Osteoblast (primary cell): ENCODE data around the gene ELMO1. TPM values are rescaled to one million over a fixed set of nuclear protein-coding genes. Genes with fewer than 3 reads are reported as not detected.

Experiments used
- DNase-seq: peaks from one replicate; pipeline ENCODE4 v3.0.0; 2011; ENCODE audit warnings: low spot score, mixed read lengths; ENCODE audit not compliant: insufficient read length; ENCODE audit errors: missing footprints
- H2AFZ ChIP-seq: 2 replicates; pipeline ENCODE4 v1.6.0; 2011; ENCODE audit warnings: mild to moderate bottlenecking, low read length
- H3K27ac ChIP-seq: 2 replicates; pipeline ENCODE4 v1.5.1; 2011; ENCODE audit warnings: mild to moderate bottlenecking, low read depth, low read length, moderate library complexity
- H3K27me3 ChIP-seq: 2 replicates; pipeline ENCODE4 v1.6.0; 2012; ENCODE audit warnings: mild to moderate bottlenecking, control low read depth, inconsistent platforms, low read length, moderate library complexity; ENCODE audit not compliant: insufficient read depth
- H3K36me3 ChIP-seq: 2 replicates; pipeline ENCODE4 v1.5.1; 2011; ENCODE audit warnings: mild to moderate bottlenecking, low read length, control low read depth, moderate library complexity; ENCODE audit not compliant: insufficient read depth
- H3K4me1 ChIP-seq: 2 replicates; pipeline ENCODE4 v1.5.1; 2011; ENCODE audit warnings: mild to moderate bottlenecking, low read length, control low read depth, moderate library complexity; ENCODE audit not compliant: insufficient read depth
- H3K4me2 ChIP-seq: 2 replicates; pipeline ENCODE4 v1.6.0; 2011; ENCODE audit warnings: mild to moderate bottlenecking, low read length; ENCODE audit not compliant: insufficient read depth
- H3K4me3 ChIP-seq: fragments of 200-600 bp; sonication (generic); 3 replicates; pipeline ENCODE4 v1.5.1; 2012; ENCODE audit warnings: mild to moderate bottlenecking, low read length, inconsistent platforms; ENCODE audit not compliant: insufficient read depth
- H3K79me2 ChIP-seq: 2 replicates; pipeline ENCODE4 v1.6.0; 2012; ENCODE audit warnings: mild to moderate bottlenecking, low read length, control low read depth, inconsistent platforms; ENCODE audit not compliant: insufficient read depth
- H3K9me3 ChIP-seq: 2 replicates; pipeline ENCODE4 v1.5.1; 2011; ENCODE audit warnings: low read depth, low read length, control low read depth
- H4K20me1 ChIP-seq: 2 replicates; pipeline ENCODE4 v1.6.0; 2012; ENCODE audit warnings: mild to moderate bottlenecking, low read length, control low read depth; ENCODE audit not compliant: insufficient read depth
- total RNA-seq: library from RNA; depleted of rRNA; stranded (reverse); fragments of >200 nt; gene quantifications from 2 replicates; pipeline ENCODE4 v1.2.3, GENCODE V29; 2012
- TF ChIP-seq, protein P1 (sequence below): IDR thresholded peaks from 2 replicates; pipeline ENCODE4 v1.5.1; 2011; ENCODE audit warnings: mild to moderate bottlenecking, low read depth, low read length, moderate library complexity; ENCODE audit errors: extremely low read depth

ELMO1 gene
- total RNA-seq, 1 donor = 2.2 TPM

DNA sequence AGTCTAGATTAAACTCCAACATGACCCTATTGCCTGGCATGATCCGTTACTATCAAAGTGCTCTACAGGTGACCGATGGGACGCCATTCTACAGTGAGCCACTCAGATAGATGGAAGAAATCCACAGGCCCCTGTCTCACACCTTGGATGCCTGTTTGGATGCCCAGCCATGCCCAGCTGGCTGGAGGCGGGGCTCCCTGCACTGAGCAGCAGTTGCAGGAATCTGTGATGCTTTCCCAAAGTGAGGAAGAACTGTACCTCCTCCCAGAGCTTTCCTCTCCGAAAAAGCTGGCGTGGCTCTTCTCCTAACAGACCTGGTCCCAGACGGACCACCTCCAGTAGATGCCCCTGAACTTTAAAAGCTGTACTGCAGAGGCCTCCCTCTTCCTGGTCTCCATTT, 253.3 kb downstream of the ELMO1 start:
- no peak overlapping the region for H3K4me3 ChIP-seq
- no peaks in the 10 kb centered on the region for H3K79me2 ChIP-seq
- no peak overlapping the region for H3K27ac ChIP-seq
- TF ChIP-seq, protein P1, sequence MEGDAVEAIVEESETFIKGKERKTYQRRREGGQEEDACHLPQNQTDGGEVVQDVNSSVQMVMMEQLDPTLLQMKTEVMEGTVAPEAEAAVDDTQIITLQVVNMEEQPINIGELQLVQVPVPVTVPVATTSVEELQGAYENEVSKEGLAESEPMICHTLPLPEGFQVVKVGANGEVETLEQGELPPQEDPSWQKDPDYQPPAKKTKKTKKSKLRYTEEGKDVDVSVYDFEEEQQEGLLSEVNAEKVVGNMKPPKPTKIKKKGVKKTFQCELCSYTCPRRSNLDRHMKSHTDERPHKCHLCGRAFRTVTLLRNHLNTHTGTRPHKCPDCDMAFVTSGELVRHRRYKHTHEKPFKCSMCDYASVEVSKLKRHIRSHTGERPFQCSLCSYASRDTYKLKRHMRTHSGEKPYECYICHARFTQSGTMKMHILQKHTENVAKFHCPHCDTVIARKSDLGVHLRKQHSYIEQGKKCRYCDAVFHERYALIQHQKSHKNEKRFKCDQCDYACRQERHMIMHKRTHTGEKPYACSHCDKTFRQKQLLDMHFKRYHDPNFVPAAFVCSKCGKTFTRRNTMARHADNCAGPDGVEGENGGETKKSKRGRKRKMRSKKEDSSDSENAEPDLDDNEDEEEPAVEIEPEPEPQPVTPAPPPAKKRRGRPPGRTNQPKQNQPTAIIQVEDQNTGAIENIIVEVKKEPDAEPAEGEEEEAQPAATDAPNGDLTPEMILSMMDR = no peak
- H3K36me3 ChIP-seq = no peaks in the 10 kb centered on the region
- no peak overlapping the region for H3K4me2 ChIP-seq
- no peak overlapping the region for H2AFZ ChIP-seq
- H4K20me1 ChIP-seq = no peaks in the 10 kb centered on the region
- H3K27me3 ChIP-seq = no peaks in the 10 kb centered on the region
- no peaks in the 10 kb centered on the region for H3K4me1 ChIP-seq
- H3K9me3 ChIP-seq = no peaks in the 10 kb centered on the region
- DNase-seq = no peak

DNA sequence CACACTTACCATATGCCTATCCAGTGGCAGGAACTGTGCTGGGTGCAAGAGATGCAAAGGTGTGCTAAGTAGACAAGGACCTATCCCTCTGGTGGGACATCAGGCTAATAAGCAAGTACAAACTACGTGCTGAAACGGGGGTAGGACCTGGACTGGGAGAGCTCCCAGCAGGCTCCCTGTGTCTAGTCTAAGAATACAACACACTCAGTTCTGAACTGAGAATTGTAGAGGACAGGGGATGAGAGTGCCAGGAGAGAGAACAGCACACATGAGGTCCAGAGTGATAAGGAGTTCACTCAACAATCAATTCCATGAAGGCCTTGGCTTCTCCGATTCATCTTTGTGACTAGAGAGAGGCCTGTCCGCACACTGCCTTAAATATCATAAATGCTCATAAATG, 253.7 kb downstream of the ELMO1 start:
- H3K27me3 ChIP-seq = no peaks in the 10 kb centered on the region
- no peak overlapping the region for H3K4me2 ChIP-seq
- H3K9me3 ChIP-seq = no peaks in the 10 kb centered on the region
- no peaks in the 10 kb centered on the region for H3K4me1 ChIP-seq
- H3K4me3 ChIP-seq = no peak overlapping the region
- no peak overlapping the region for H2AFZ ChIP-seq
- TF ChIP-seq, protein P1 = no peak
- no peaks in the 10 kb centered on the region for H3K36me3 ChIP-seq
- no peaks in the 10 kb centered on the region for H4K20me1 ChIP-seq
- no peaks in the 10 kb centered on the region for H3K79me2 ChIP-seq
- DNase-seq = no peak
- no peak overlapping the region for H3K27ac ChIP-seq

DNA sequence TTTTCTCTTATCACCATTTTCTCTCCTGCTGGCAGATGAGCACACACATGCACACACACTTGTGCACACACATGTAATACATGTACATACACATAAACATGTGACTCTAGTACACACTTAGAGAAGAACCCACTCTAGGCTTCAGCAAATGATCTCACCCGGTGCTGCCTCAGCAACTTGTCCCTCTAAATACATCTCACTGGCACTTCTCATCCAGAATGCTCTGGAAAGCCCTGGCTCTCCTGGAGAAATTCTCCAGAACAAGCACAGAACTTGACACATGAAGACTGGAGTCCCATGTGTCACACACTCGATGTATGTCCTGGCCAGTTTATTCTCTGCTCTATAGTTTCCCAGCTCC, 254.9 kb downstream of the ELMO1 start:
- Histone ChIP-seq H3K9me3 (no peaks in the 10 kb centered on the region), H3K4me3 (no peak overlapping the region), H3K36me3 (no peaks in the 10 kb centered on the region)

DNA sequence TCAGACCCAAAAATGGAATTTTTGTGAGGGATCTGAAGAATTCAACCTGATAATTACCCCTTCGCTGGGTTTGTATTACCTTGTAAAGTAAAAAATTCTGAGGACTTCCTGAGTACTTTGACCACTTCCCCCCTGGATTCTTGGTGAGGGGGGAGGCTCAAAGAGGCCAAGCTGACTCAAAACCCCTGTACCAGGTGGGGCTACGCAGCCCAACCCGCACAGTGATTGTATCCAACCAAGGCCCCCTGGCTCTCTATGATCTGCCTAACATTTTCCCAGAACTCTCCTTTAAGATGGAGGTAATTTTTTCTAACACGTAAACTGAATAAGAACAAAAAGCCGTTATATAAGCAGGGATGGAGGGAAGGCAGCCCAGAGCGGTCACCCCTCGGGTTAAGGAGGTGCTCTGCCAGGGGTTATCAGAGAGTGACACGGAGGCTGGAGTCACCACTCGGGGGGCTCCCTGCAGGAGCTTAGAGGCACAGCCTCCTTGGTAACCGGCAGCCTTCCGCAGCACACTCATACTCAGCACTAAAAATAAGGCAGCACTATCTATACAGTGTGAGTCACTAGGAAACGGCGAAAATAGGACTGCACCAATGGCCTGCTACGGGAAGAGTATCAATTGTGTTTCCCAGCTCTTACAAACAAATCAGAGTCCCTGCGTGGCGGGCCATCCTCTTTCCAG, 255.4 kb downstream of the ELMO1 start:
- Histone ChIP-seq H3K4me3 (no peak overlapping the region), H3K79me2 (no peaks in the 10 kb centered on the region), H3K4me1 (no peaks in the 10 kb centered on the region), H3K9me3 (no peaks in the 10 kb centered on the region), H3K27ac (no peak overlapping the region), H4K20me1 (no peaks in the 10 kb centered on the region), H3K4me2 (no peak overlapping the region), H3K36me3 (no peaks in the 10 kb centered on the region), H2AFZ (no peak overlapping the region), H3K27me3 (no peaks in the 10 kb centered on the region)
- TF ChIP-seq, protein P1 = no peak
- no peak for DNase-seq

More for the DNA sequence above, 254.9 kb downstream of the ELMO1 start:
- H3K79me2 ChIP-seq = no peaks in the 10 kb centered on the region
- no peaks in the 10 kb centered on the region for H4K20me1 ChIP-seq
- TF ChIP-seq, protein P1 = no peak
- H3K27me3 ChIP-seq = no peaks in the 10 kb centered on the region
- H3K27ac ChIP-seq = no peak overlapping the region
- H2AFZ ChIP-seq = no peak overlapping the region
- no peak for DNase-seq
- no peaks in the 10 kb centered on the region for H3K4me1 ChIP-seq
- H3K4me2 ChIP-seq = no peak overlapping the region
